OCI-M1 (cell line): Measurements from ENCODE around the gene CUBN.
"Not testable (repeated sequence)": the region's sequence is repeated elsewhere in the genome, so short reads cannot be mapped to it uniquely, and the experiment has no call there.

Experiments used
- DNase-seq: peaks from one replicate; lab custom pipeline; 2025; lab: John Stamatoyannopoulos, UW

The CUBN gene

DNA sequence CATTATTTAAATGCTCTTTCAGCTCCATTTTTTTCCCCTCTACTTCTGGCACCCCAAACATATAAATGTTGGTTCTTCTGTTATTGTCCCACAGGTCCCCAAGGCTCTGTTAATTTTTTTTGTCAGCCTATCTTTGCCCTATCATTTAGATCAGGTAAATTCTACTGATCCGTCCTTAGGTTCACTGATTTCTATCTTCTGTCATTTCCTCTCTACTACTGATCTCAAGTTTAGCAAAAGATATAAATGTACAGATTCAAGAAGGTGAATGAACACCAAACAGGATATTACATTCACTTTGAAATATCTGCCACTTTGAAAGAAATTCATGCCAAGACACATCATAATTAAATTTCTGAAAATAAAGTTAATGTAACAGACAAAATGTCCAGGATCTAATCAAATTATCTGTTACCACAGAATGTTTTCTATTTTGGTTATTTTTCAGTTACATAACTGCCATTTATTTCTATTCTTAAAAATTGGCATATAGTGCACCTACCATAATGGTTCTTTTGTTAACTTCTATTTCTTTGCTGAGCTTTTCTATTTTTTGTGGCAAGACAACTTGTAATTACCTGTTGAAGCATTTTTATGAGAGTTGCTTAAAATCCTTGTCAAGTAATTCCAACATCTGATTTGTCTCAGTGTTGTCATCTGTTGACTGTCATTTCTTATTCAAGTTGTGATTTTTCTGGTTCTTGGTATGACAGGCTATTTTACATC, 12.1 kb upstream of the CUBN start:
- no peak for DNase-seq

DNA sequence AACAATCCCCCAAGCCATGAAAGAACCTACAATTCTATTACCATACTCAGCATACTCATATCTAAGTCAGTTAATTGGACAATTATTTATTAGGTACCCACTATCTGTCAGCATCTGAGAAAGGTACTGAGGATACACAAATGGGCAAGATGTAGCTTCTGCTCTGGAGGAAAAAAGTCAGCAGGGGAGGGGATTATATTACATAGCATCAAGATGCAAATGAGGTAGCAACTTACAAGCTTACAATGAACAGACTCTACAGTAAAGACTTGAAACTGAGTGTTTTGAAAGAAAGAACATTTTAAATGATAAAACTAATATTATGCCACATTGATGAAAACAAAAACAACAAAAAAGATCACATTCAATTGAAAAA, 10.8 kb upstream of the CUBN start:
- no peak for DNase-seq

DNA sequence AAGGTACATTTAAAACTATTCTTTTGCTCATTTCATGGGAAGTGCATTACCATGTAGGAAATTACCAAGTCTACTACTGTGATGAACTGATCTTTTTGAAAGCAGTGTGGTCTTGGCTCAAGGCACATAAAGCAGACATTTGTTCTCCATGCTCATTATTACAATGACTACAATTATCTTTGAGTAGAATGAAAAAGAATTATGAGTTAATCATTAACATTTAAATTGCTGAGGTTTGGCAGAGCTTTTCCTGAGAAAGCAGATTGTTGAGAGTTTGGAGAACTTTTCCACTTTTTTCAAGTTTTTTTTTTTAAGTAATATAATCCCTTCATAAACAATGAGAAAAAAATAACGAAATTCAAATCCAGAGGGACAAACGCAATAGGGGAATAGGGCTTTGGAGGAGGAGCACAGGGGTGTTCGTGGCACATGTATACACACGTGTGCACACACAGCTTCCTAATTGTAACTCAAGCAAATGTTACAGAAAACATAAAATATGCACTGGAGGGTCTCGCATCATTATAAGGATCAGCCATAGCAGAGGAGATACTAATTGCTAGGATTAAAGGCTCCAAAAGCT, 8.9 kb upstream of the CUBN start:
- DNase-seq = no peak

- DNase-seq = no peak
Measured at GRCh38 chr10:17134737-17135260, 5.2 kb upstream of the CUBN start.

GRCh38 chr10:17134282-17134681, 4.7 kb upstream of the CUBN start:
- no peak for DNase-seq

GRCh38 chr10:17128261-17128660, 1.4 kb downstream of the CUBN start:
- DNase-seq = no peak

DNA sequence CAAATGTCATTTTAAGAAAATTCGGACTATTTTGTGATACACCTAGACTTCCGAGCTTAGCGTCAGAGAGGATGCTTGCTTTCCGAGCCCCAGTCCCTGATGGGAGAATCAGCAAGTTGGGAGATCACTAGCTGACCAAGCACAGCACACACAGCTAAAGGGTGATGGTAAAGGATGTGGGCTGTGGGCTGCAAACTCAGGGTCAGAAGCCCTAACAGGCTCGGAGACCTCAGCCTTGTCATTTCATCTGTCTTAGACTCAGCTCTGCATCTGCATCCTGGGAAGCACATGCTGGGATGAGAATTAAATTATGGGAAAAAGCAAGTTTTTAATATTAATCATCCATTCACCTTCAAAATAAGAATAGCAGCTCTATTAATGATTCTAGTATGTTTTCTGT, 3.3 kb downstream of the CUBN start:
- no peak for DNase-seq

- no peak for DNase-seq
Measured at GRCh38 chr10:17125206-17125893, 4.3 kb downstream of the CUBN start.

DNA sequence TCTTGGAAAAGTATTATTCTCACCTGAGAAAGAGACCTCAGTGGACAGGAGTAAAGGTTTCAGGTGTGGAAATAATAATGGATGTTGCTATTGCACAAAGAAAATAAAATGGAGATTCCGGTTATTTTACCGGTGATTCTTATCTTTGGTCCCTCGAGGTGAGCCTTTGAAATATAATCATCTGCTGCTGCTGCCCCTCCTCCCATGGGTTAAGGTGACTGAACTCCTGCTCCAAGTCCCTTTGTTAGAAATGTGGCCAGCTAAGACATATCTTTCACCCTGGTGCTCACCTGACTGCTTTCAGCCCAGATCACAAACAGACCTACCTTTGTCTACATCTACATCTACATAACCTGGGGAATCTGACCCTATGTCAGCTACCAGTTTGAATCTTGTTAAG, 5.7 kb downstream of the CUBN start:
- no peak for DNase-seq

GRCh38 chr10:17122726-17123661, 6.6 kb downstream of the CUBN start:
- DNase-seq = no peak

- peak; percentile 45 for DNase-seq
Measured at GRCh38 chr10:17122052-17122451, 7.6 kb downstream of the CUBN start.

DNA sequence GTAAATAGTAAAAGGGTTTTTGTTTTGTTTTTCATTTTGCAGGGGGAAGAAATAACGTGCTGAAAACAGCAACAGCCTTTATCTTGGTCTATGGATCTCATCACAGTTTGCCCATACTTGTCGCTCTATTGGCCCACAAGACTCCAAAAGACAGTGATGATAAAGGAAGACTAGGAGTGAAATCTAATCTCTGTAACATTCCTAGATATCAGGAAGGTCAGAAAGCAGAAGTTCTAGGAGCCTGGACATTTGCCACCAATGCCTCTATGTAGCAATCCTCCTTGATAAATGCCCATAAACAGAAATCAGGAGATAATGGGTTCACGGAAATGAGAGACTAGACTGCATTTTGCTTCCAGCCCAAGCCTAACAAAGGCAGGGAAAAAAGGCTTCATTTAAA, 8.9 kb downstream of the CUBN start:
- peak; percentile 48 for DNase-seq

DNA sequence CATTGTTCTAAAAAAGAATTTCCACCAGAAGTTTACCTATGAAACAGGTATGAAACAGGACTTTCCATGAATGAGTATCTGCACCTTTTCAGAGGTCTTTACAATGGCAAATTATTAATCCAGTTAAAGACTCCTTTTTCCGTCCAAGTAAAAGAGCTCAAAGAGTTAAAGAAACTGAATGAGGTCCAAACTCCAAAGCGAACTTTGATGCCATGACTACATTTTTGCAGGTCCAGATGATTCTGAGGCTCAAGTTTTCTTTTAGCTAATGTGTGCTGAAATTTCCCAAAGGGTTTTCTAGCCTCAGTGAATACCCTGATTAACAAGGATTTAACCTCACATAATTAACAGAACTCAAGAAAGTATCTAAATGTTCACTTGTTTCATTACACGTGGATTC, 9.8 kb downstream of the CUBN start:
- DNase-seq = no peak

DNA sequence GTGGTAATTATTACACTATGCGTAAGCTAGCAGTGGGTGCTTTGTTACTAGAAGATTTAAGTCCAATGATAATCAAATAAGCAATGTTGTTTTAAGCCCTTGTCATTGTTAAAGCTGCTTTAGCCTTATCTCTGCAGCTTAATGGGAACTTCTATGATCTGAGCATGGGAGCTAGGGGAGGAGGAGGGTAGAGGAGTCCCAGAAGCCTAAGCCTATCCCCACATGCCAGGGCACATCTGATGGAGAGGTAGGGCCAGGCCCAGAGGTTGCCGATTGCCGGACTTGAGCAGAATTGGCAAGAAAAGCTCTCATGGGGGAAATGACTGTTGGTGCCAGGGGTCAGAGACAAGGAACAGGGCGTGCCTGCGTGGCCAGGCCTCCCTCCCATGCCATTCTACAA, 13.4 kb downstream of the CUBN start:
- no peak for DNase-seq

DNA sequence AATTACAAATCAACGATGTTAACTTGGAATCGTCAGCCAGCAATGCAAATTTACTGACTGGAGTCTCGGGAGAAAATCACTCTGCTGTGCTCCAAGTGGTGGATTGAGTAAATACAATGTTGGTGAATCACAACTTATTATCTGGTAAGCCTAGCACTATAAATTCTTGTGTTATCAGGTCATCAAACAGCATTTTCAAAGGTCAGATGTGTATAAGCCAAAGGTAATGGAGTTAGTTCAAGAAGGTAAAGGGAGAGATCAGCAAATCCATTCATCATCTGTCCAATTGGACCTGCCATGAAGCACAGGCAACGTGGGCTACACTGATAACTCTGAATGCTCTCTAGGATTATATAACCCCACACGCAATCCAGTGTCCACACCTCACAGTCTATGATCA, 13.9 kb downstream of the CUBN start:
- DNase-seq = no peak

GRCh38 chr10:17114878-17115444, 14.7 kb downstream of the CUBN start:
- not testable (repeated sequence) for DNase-seq

DNA sequence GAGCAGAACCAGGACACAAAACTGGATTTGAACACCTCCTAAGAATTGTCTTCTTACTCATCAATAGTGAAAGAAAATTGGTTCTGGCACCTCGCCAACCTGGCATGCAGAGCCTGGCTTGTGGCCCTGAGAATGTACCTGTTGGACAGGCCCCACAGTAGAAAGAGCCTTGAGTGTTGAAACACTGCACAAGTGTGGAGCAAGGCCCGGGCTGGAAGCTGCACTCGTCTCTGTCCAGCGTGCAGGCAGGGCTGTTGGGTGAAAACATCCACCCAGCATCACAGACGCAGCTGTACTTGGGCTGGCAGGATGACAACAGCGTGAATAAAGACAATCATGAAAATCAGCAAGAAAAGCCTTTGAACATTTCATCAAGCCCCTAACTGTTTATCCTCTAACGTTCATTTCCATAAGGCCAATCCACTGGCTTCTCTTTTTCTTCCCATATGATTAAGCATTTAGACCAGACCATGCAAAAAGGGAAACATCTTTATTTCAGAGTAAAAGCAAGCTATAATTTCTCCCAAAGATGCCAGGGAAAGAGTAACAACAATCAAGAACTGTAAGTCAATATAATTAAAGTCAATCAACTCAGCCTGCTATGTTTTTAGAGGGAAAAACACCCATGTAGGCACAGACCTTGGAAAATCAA, 15.6 kb downstream of the CUBN start:
- no peak for DNase-seq

DNA sequence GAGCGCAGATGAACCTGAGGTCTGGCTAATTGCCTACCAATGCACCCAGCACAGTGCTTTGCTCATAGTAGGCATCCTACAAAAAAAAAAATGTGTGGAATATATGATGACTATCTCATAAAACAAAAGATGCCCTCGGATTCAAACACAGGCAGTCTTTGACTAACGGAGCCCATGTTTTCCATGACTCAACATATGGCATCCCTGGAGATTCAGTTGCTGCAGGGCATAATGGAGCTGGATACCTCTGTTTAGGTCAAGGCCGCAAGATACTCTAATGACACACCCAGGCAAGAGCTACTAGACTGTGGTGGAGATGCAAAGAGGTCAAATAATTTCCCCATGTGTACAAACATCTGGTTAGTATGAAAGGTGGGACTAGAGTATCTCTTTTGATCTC, 16.3 kb downstream of the CUBN start:
- DNase-seq = no peak

DNA sequence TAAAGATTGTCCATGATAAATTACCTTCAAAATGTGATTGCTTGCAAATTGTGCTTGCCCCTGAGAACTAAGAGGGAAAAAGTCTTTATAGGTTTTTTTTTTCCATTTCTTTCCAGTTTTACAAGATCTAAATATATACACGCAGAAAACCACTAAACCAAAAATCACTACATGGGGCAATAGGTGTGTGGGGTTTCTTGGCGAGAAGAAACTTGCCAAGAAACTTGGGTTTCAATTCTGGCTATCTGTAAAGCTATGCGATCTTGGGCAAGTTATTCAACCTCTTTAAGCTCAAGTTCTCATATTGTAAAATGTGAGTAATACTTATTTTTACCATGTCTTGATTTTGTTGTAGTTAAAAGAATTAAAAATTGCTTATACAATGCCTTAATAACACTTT, 17.0 kb downstream of the CUBN start:
- no peak for DNase-seq

- no peak for DNase-seq
Measured at GRCh38 chr10:17109475-17110207, 20.0 kb downstream of the CUBN start.

GRCh38 chr10:17109046-17109445, 20.6 kb downstream of the CUBN start:
- no peak for DNase-seq
